Measurements from ENCODE around the gene TEX36.
"Not testable (repeated sequence)": the region's sequence is repeated elsewhere in the genome, so short reads cannot be mapped to it uniquely, and the experiment has no call there.

The TEX36 gene

DNA sequence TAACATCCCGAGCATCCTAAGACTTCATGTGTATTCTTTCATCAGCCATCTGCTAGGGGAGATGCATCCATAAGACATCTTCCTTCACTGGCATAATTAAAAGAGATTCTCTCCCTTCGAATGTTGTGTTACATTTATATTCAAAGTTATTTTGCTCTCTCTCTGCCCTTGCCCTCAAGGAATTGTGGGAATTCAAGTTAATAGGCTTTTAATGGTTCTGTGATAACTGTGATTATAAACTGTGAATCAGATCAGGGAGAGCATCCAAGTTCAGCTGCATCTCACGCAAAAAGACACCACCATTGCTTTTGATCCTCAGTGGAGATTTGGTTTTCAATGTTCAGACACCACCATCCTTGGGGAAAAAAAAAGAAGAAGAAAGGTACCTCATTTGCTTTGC, 9.2 kb upstream of the TEX36 start:
- no peak for DNase-seq

GRCh38 chr10:125691160-125691981, 8.4 kb upstream of the TEX36 start:
- DNase-seq = no peak

DNA sequence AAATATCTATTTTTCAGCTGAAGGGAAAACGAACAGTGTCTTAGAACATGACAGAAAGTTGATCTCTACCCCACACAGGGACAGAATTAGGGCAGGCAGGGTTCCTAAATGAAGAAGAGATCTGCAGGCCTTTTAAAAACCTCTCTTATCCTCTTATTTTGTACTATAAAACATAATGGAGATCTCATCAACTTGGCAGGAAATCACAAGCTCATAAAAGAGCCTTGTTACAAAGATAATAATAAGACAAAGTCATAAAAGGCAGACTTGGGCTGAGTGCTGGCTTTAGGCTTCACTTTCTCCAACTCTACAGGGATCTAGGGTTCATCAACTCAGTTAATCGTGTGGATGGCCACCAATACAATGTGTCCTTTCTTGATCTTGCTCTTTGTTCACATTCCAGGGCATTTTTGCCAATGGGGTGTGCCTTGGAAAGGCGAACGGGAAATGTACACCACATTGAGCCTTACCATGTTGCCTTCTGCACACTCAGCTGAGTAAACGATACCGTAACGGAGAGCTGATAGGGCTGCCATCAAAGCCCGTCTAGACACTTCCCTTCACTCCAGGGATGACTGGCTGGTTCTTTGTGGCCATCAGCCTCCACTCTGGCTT, 7.1 kb upstream of the TEX36 start:
- no peak for DNase-seq

DNA sequence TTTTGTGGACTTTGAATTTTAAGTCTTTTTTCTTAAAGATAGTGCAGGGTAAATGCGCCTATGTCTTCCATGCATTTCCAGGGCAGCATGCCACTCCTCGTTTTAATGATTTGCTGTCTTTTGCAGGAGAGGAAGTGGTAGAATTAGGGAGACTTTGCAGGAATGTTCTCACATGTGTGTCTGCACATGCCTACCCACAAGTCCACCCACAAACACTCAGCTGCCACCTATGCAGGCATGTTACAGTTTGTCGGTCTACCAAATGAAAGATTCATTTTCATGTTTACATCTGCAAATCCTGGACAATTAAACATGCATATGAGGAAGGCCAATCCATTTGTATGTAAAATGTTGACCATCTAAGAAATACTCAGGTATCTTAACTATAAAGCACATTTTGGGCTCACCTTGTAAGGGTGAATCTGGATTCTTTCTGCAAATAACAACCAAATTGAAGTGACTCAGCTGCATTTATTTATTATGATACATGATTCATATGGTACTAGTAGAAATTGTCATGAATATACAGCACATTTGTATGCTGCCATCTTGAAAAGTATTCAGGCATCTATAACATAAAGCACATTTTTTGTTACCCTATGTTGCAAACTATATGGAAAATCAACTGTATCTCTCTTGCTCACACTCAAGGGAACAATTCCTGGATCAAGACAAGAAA, 4.7 kb upstream of the TEX36 start:
- no peak for DNase-seq

- DNase-seq = no peak
Measured at GRCh38 chr10:125684581-125684980, 1.6 kb upstream of the TEX36 start.

- no peak for DNase-seq
Measured at GRCh38 chr10:125683821-125684220, 858 bp upstream of the TEX36 start.

DNA sequence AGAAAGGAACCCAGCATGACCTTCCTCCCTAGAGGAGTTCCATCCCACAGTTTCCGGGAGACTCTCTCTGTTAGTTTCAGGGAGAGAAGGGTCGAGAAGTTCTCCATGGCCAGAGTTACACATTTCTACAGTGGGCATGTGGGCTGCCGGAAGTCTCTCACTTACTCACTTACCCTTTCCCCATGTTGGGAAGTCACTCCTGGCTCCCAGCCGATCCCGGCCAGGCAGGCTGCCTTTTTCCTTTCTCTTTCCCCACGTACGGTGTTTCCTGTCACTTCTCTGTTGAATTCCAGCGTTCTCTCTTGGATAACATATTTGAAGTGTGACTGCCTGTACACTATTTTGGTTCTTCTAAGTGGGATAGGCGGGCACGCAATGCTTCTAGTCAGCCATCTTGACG, 3.5 kb downstream of the TEX36 start:
- DNase-seq = no peak

DNA sequence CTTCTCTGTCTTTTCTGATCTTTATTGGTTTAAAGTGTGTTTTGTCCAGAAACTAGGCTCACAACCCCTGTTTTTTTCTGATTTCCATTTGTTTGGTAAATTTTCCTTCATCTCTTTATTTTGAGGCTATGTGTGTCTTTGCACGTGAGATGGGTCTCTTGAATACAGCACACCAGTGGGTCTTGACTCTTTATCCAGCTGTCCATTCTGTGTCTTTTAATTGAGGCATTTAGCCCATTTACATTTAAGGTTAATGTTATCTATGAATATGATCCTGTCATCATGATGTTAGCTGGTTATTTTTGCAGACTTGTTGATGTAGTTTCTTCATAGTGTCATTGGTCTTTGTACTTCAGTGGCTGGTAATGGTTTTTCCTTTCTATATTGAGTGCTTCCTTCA, 10.1 kb downstream of the TEX36 start:
- DNase-seq = no peak

DNA sequence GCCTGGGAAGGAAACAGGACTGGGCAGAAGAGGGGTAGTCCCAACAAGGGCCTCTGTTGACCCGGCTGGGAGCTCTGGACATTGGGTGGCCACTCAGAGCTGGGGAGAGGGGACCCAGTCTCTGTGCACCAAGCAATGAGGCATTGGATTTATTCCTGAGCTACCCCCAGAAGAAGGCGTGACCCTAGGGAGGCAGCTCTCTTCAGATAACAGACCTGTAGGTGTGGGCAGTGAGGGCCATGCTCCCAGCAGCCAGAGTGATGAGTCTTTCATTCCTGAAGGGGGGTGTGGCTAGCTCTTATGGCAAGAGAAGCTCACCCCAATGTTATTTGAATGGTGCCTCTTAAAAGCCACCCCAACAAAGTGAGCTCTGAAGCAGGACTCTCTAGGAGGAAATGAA, 20.4 kb downstream of the TEX36 start:
- no peak for DNase-seq

DNA sequence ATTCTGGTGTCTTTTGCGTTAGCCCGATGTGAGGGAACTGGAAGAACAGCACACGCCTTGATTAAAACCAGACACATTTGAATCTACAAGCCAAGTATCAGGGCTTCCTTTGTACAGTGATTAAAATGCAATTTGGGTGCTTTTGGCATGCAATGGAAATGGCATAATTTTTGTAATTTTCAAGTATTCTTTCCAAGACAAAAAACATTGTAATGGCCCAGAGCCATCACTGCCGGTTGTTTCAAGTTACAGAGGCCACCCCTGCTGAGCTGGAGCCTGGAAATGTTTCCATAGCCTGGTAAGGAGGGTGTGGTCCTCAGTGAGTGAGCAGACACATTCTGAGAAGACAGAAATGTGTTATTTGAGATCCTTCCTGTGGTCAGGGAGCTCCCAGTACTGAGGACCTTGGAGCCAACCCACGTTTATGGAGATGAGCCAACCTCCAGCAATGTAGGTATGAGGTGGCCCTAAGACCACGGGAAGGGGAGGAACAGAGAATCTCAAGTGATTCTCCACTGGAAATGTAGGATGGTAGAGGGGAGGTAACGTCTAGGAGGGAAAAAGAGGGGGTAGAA, 20.9 kb downstream of the TEX36 start:
- no peak for DNase-seq

DNA sequence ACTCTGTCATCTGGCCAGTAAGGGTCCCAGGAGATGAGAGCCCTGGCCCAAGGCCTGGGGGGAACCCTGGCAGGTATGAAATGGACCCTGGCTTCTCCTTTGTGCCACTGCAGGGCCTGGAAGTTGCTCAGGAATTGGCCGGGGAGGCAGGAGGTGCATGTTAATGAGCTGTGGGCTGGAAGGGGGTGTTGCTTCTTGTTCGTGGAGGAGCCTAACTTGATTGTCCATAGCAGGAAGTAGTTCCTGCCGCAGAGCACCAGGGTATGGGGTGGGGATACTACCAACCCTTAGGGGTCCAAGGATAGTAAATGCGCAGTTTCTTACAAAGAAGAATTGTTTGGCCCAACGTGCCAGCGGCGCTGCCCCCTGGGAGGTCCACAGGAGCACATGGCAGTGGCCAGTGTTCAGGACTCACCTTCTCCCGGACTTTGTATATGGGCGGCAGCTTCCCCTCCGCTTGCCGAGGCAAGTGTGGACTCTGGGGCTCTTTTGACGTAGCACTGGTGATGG, 21.5 kb downstream of the TEX36 start:
- DNase-seq = no peak

DNA sequence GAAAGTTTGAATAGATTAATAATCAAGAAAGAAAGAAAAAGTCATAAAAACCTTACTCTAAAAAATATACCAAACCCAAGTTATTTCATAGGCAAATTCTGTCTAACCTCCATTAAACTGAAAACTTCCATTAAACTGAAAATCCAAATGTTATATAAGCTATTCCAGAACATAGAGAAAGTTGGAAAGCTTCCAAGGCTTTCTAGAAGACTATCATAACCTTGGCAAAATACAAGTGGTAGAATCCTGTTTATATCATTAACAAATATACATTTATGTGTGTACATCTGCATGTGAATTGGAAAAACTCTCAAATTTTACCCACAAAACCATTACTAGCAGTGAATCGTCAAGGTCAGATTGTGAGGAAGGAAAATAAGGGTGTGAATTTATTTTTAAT, 23.9 kb downstream of the TEX36 start:
- DNase-seq = no peak

- no peak for DNase-seq
Measured at GRCh38 chr10:125656523-125656922, 26.4 kb downstream of the TEX36 start.

DNA sequence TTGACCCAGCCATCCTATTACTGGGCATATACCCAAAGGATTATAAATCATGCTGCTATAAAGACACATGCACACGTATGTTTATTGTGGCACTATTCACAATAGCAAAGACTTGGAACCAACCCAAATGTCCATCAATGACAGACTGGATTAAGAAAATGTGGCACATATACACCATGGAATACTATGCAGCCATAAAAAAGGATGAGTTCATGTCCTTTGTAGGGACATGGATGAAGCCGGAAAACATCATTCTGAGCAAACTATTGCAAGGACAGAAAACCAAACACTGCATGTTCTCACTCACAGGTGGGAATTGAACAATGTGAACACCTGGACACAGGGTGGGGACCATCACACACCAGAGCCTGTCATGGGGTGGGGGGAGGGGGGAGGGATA, 29.9 kb downstream of the TEX36 start:
- DNase-seq = not testable (repeated sequence)

GRCh38 chr10:125646311-125646710, 36.7 kb downstream of the TEX36 start:
- no peak for DNase-seq

DNA sequence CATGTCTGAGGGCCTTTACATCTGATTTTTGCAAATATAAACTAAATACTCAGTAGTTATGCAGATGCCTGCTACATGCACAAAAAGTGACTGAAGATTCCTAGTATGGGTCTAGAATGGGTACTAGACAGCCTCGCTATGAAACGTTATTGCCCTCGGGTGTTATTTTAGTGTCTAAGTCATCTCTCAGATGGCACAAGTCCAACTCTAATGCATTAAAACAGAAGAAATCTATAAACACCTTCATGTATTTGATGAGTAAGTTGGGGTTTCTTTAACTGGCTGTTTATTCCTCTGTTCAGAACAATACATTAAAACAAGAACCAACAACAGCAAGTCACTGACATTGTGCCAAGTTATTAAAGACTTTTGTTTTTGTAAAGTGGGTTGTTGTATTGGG, 41.6 kb downstream of the TEX36 start:
- DNase-seq = no peak

GRCh38 chr10:125640653-125641052, 42.3 kb downstream of the TEX36 start:
- DNase-seq = no peak

- no peak for DNase-seq
Measured at GRCh38 chr10:125639846-125640245, 43.1 kb downstream of the TEX36 start.

GRCh38 chr10:125638555-125638954, 44.4 kb downstream of the TEX36 start:
- DNase-seq = no peak

- no peak for DNase-seq
Measured at GRCh38 chr10:125637496-125637895, 45.5 kb downstream of the TEX36 start.

DNA sequence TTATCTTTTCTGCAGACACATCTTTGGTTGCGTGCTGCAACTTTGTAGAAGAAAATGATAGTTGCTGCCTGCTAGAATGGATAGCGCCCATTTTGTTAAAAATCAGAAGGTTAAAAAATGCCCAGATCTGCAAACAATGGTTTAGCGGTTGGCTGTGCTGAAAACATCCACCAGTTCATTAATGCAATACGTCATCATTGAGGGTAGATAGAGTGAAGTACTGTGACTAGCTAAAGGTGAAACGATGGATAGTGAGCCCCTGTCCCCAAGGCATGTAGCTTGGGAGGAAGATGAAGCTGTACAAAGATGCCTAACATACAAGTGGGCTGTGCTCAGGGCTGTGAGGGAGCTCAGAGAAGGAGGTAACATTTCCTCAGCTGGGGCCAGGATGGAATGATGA, 48.4 kb downstream of the TEX36 start:
- DNase-seq = no peak

GRCh38 chr10:125633517-125633999, 49.4 kb downstream of the TEX36 start:
- no peak for DNase-seq

- no peak for DNase-seq
Measured at GRCh38 chr10:125631806-125632205, 51.2 kb downstream of the TEX36 start.
